ENCODE data around the gene RTP4. TPM values are rescaled to one million over a fixed set of nuclear protein-coding genes. Genes with fewer than 3 reads are reported as not detected.
"Not testable (repeated sequence)": the region's sequence is repeated elsewhere in the genome, so short reads cannot be mapped to it uniquely, and the experiment has no call there.

Gene RTP4
- total and polyA plus RNA-seq, 8 donors = 3.6 to 65.3 (median 6.3) TPM; not detected in 2

DNA sequence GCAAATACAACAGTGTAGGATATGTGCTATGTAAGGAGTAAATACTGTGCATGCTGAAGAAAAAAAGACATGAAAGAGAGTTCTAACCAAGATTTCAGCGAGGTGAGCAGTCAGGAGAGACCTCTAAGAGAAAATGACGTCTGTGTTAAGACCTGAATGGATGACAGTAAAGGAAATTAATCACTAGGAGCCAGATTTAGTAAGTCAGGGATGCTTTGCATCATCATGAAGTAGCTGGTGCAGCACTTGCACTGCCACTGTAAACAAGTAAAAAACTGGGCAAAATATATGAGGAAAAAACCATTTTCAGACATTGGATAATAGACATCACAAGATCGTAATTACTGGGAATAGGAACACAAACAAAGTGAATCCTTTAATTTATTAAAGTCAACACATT, 32.6 kb downstream of the RTP4 start:
- no peaks in the 10 kb centered on the region for H3K27me3 ChIP-seq
- TF ChIP-seq POLR2AphosphoS5 (IDR thresholded peaks at IDR 0.05) (no peak), EP300 (IDR thresholded peaks at IDR 0.05) (no peak), POLR2A (IDR thresholded peaks at IDR 0.05) (no peak)
- TF ChIP-seq, protein P1, sequence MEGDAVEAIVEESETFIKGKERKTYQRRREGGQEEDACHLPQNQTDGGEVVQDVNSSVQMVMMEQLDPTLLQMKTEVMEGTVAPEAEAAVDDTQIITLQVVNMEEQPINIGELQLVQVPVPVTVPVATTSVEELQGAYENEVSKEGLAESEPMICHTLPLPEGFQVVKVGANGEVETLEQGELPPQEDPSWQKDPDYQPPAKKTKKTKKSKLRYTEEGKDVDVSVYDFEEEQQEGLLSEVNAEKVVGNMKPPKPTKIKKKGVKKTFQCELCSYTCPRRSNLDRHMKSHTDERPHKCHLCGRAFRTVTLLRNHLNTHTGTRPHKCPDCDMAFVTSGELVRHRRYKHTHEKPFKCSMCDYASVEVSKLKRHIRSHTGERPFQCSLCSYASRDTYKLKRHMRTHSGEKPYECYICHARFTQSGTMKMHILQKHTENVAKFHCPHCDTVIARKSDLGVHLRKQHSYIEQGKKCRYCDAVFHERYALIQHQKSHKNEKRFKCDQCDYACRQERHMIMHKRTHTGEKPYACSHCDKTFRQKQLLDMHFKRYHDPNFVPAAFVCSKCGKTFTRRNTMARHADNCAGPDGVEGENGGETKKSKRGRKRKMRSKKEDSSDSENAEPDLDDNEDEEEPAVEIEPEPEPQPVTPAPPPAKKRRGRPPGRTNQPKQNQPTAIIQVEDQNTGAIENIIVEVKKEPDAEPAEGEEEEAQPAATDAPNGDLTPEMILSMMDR (IDR thresholded peaks at IDR 0.05) = no peak
- H3K4me1 ChIP-seq = peaks cover 0 to 8% (median 0%) of the 10 kb centered on the region in 4 donors
- H3K27ac ChIP-seq = no peak overlapping the region
- no peaks in the 10 kb centered on the region for H3K9me3 ChIP-seq
- WGBS, 5 donors = 67 to 83% (median 76%) methylated on average over 3 of the region's 3 CpGs
- H3K4me3 ChIP-seq = no peak overlapping the region
- intact Hi-C loops (cut with DNase I; ENCODE audit: low total_unique reads) = no loop called here
- DNase-seq = no peak
- no peaks in the 10 kb centered on the region for H3K36me3 ChIP-seq

DNA sequence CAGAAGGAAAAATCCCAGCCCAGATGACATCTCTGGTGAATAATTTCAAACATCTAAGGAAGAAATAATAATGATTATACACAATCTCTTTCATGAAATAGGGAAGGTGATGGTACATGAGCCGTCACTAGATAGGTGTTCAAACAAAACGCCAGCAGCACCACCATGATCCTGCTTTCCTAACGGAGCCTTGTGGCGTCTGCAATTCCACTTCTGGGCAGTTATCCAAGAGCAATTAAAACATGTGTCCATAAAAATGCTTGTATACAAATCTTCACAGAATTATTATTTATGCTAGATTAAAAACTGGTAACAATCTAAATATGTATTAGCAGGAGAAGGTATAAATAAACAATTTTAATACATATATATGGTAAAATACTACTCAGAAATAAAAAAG, 33.7 kb downstream of the RTP4 start:
- no peak overlapping the region for H3K27ac ChIP-seq
- no peak overlapping the region for H3K4me3 ChIP-seq
- intact Hi-C loops (cut with DNase I; ENCODE audit: low total_unique reads) = no loop called here
- H3K36me3 ChIP-seq = no peaks in the 10 kb centered on the region
- no peak for DNase-seq
- H3K27me3 ChIP-seq = no peaks in the 10 kb centered on the region
- 73 to 81% (median 79%) methylated on average over 4 of the region's 4 CpGs for WGBS, 5 donors
- H3K9me3 ChIP-seq = no peaks in the 10 kb centered on the region
- no peak for TF ChIP-seq POLR2A (IDR thresholded peaks at IDR 0.05)
- TF ChIP-seq EP300 (IDR thresholded peaks at IDR 0.05) = no peak
- peaks cover 0 to 8% (median 0%) of the 10 kb centered on the region in 4 donors for H3K4me1 ChIP-seq

DNA sequence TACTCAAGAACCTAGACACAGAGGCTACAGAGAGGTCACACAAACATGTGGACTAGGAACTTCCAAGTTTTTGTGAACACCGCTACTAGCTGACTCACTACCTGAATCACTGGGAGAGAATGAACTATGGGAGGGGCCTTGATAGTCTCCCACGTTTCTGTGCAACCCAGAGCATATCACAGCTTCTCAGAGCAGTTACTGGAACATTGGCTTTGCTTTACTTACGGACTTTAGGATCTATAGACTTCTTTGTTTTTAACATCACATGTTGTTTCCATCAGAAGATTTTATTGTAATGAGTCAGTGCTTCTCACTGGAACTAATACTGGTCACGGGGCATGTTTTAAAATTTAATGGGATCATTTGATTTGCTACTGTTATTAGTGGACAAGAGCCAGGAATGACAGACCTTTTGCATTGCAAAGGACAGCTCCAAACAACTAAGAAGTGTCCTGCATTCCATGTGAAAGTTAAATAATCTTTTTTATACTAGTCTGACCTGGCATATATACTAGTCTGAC, 35.6 kb downstream of the RTP4 start:
- no peaks in the 10 kb centered on the region for H3K27me3 ChIP-seq
- DNase-seq = peak in 1 of 2 donors; percentile 7
- H3K4me1 ChIP-seq = peaks cover 0 to 8% (median 0%) of the 10 kb centered on the region in 4 donors
- no peak overlapping the region for H3K4me3 ChIP-seq
- peak overlapping the region in 1 of 5 donors; percentile 39 for H3K27ac ChIP-seq
- TF ChIP-seq, protein P1 (IDR thresholded peaks at IDR 0.05) = no peak
- TF ChIP-seq POLR2AphosphoS5 (IDR thresholded peaks at IDR 0.05) (peak in 1 of 3 donors; percentile 75), EP300 (IDR thresholded peaks at IDR 0.05) (no peak), POLR2A (IDR thresholded peaks at IDR 0.05) (no peak)
- H3K36me3 ChIP-seq = no peaks in the 10 kb centered on the region
- intact Hi-C loops (cut with DNase I; ENCODE audit: low total_unique reads) = no loop called here
- 17 to 28% (median 22%) methylated on average over 4 of the region's 4 CpGs for WGBS, 5 donors
- H3K9me3 ChIP-seq = no peaks in the 10 kb centered on the region

DNA sequence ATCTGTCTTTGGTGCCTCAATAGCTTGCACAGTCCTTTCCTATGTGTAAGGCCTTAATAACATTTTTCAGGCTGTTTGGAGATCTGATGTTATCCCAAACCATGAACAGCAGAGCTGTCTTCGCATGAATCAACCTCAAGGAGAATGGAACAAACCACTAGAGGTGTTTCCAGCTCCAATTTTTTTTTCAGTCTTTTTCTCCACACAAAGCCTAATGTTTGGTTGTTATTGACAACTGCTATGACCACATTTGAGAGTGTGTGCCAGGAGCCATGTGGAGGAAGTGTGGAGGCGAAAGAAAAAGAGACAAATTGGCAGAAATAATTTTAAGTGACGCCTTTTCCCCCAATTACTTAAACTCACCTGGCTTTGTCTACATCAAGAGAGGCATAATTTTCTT, 38.7 kb downstream of the RTP4 start:
- H3K9me3 ChIP-seq = no peaks in the 10 kb centered on the region

DNA sequence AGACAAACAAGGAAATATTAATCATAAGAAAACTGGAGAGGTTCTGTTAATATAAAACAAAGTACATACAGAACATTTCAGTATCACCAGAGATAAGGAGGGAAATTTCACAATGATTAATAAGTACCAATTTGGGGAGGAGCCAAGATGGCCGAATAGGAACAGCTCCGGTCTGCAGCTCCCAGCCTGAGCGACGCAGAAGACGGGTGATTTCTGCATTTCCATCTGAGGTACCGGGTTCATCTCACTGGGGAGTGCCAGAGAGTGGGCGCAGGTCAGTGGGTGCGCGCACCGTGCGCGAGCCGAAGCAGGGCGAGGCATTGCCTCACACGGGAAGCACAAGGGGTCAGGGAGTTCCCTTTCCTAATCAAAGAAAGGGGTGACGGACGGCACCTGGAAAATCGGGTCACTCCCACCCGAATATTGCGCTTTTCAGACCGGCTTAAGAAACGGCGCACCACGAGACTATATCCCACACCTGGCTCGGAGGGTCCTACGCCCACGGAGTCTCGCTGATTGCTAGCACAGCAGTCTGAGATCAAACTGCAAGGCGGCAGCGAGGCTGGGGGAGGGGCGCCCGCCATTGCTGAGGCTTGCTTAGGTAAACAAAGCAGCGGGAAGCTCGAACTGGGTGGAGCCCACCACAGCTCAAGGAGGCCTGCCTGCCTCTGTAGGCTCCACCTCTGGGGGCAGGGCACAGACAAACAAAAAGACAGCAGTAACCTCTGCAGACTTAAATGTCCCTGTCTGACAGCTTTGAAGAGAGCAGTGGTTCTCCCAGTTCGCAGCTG, 44.0 kb downstream of the RTP4 start:
- H3K9me3 ChIP-seq; H3K4me3 ChIP-seq; H3K4me1 ChIP-seq; H3K36me3 ChIP-seq; H3K27ac ChIP-seq; intact Hi-C loops (cut with DNase I; ENCODE audit: low total_unique reads); H3K27me3 ChIP-seq: not testable (repeated sequence)
- 23 to 59% (median 39%) methylated on average over 6 to 15 of the region's 35 CpGs for WGBS, 5 donors
- DNase-seq = peak in 1 of 2 donors; percentile 36

More for the DNA sequence above, 38.7 kb downstream of the RTP4 start:
- H3K4me3 ChIP-seq = no peak overlapping the region
- 88 to 94% (median 92%) methylated on average over 3 of the region's 3 CpGs for WGBS, 5 donors
- no peak overlapping the region for H3K27ac ChIP-seq
- H3K36me3 ChIP-seq = no peaks in the 10 kb centered on the region
- no peak for DNase-seq
- TF ChIP-seq POLR2A (IDR thresholded peaks at IDR 0.05) = no peak
- TF ChIP-seq EP300 (IDR thresholded peaks at IDR 0.05) = no peak
- TF ChIP-seq, protein P1 (IDR thresholded peaks at IDR 0.05) = no peak
- TF ChIP-seq POLR2AphosphoS5 (IDR thresholded peaks at IDR 0.05) = no peak
- H3K27me3 ChIP-seq = no peaks in the 10 kb centered on the region
- intact Hi-C loops (cut with DNase I; ENCODE audit: low total_unique reads) = no loop called here
- peaks cover 0 to 8% (median 0%) of the 10 kb centered on the region in 4 donors for H3K4me1 ChIP-seq

Other genes starting within 250 kb of the RTP4 start
- gene RPL39L, start 228.9 kb upstream of the RTP4 start, total RNA-seq = 1 to 10 TPM in 4 of 5 donors, not detected in 1; 2.0 to 4.8 (median 2.9) TPM
- gene RPL39L, start 228.9 kb upstream of the RTP4 start, polyA plus RNA-seq = 10 to 100 TPM; 10.1 to 13.7 (median 11.9) TPM
- not detected for gene RTP1, start 170.9 kb upstream of the RTP4 start, total RNA-seq
- gene RTP1, start 170.9 kb upstream of the RTP4 start, polyA plus RNA-seq = not detected
- 1 to 10 TPM in 2 of 5 donors, under 1 TPM in 1, not detected in 2; 0.58 to 2.9 (median 1.6) TPM for gene MASP1, start 76.6 kb upstream of the RTP4 start, total RNA-seq
- gene MASP1, start 76.6 kb upstream of the RTP4 start, polyA plus RNA-seq = under 1 TPM; 0.15 to 0.83 (median 0.31) TPM

All from stomach (tissue), 9 donors.